Neural progenitor cell (in vitro differentiated cells): ENCODE results near the gene SACM1L. TPM values are rescaled to one million over a fixed set of nuclear protein-coding genes. Genes with fewer than 3 reads are reported as not detected.

ENCODE experiments used
- DNase-seq: peaks from one replicate; pipeline ENCODE4 v3.0.0-alpha.2; 2016; ENCODE audit warnings: low spot score
- H2AFZ ChIP-seq: fragments of 200-600 bp; sonication (generic); replicated peaks from 2 replicates; pipeline ENCODE4 v1.6.1; 2016; ENCODE audit warnings: antibody characterized with exemption
- H3F3A ChIP-seq: fragments of 200-600 bp; sonication (generic); 2 replicates; pipeline ENCODE4 v1.6.1; 2016; ENCODE audit warnings: antibody characterized with exemption, low read depth
- H3K27ac ChIP-seq: fragments of 200-600 bp; sonication (generic); 2 replicates; pipeline ENCODE4 v1.5.1; 2016; ENCODE audit warnings: mild to moderate bottlenecking
- H3K27me3 ChIP-seq: fragments of 200-600 bp; sonication (generic); 2 replicates; pipeline ENCODE4 v1.6.1; 2016; ENCODE audit warnings: mild to moderate bottlenecking, moderate library complexity
- H3K36me3 ChIP-seq: fragments of 200-600 bp; sonication (generic); 2 replicates; pipeline ENCODE4 v1.5.1; 2016
- H3K4me1 ChIP-seq: fragments of 200-600 bp; sonication (generic); 2 replicates; pipeline ENCODE4 v1.6.1; 2016; ENCODE audit warnings: mixed run types
- H3K4me2 ChIP-seq: fragments of 200-600 bp; sonication (generic); 2 replicates; pipeline ENCODE4 v1.6.1; 2016
- H3K4me3 ChIP-seq: fragments of 200-600 bp; sonication (generic); 2 replicates; pipeline ENCODE4 v1.5.1; 2016
- H3K79me2 ChIP-seq: fragments of 200-600 bp; sonication (generic); 2 replicates; pipeline ENCODE4 v1.6.1; 2016; ENCODE audit warnings: low read depth
- H3K9ac ChIP-seq: fragments of 200-600 bp; sonication (generic); 2 replicates; pipeline ENCODE4 v1.6.1; 2016
- H3K9me3 ChIP-seq: fragments of 200-600 bp; sonication (generic); 2 replicates; pipeline ENCODE4 v1.5.1; 2016; ENCODE audit warnings: low read depth
- H4K20me1 ChIP-seq: fragments of 200-600 bp; sonication (generic); 2 replicates; pipeline ENCODE4 v1.6.1; 2016; ENCODE audit warnings: low read depth
- H3K27ac Mint-ChIP-seq: 3 replicates; pipeline ENCODE4 v1.8.0; 2021; ENCODE audit warnings: mixed read lengths
- H3K27me3 Mint-ChIP-seq: 2 replicates; pipeline ENCODE4 v1.8.0; 2022; ENCODE audit warnings: low read depth, mild to moderate bottlenecking, inconsistent platforms, moderate library complexity, mixed read lengths; ENCODE audit not compliant: insufficient read depth
- H3K36me3 Mint-ChIP-seq: 3 replicates; pipeline ENCODE4 v1.8.0; 2021; ENCODE audit warnings: mixed read lengths
- H3K4me1 Mint-ChIP-seq: 3 replicates; pipeline ENCODE4 v1.8.0; 2021; ENCODE audit warnings: mixed read lengths
- H3K4me3 Mint-ChIP-seq: 3 replicates; pipeline ENCODE4 v1.8.0; 2021; ENCODE audit warnings: mild to moderate bottlenecking, moderate library complexity, mixed read lengths
- H3K9me3 Mint-ChIP-seq: 3 replicates; pipeline ENCODE4 v1.8.0; 2020; ENCODE audit warnings: mixed read lengths
- EZH2 ChIP-seq: fragments of 200-600 bp; sonication (generic); IDR thresholded peaks from 2 replicates; pipeline ENCODE4 v1.6.1; 2017; ENCODE audit warnings: antibody characterized with exemption, mild to moderate bottlenecking, moderate library complexity
- EZH2phosphoT487 ChIP-seq: fragments of 200-600 bp; sonication (generic); IDR thresholded peaks from 2 replicates; pipeline ENCODE4 v1.6.1; 2017; ENCODE audit warnings: antibody characterized with exemption
- total RNA-seq: library from RNA; depleted of rRNA; stranded (reverse); fragments of >200 nt; gene quantifications from 2 replicates; pipeline ENCODE4 v1.2.3, GENCODE V29; 2015; ENCODE audit warnings: low replicate concordance
- TF ChIP-seq, protein P1 (sequence below): fragments of 200-600 bp; sonication (generic); IDR thresholded peaks from 2 replicates; pipeline ENCODE4 v1.5.1; 2017; ENCODE audit warnings: antibody characterized with exemption, mild to moderate bottlenecking

Gene SACM1L
- total RNA-seq, 1 donor from 2014 or later: 61.8 TPM

DNA sequence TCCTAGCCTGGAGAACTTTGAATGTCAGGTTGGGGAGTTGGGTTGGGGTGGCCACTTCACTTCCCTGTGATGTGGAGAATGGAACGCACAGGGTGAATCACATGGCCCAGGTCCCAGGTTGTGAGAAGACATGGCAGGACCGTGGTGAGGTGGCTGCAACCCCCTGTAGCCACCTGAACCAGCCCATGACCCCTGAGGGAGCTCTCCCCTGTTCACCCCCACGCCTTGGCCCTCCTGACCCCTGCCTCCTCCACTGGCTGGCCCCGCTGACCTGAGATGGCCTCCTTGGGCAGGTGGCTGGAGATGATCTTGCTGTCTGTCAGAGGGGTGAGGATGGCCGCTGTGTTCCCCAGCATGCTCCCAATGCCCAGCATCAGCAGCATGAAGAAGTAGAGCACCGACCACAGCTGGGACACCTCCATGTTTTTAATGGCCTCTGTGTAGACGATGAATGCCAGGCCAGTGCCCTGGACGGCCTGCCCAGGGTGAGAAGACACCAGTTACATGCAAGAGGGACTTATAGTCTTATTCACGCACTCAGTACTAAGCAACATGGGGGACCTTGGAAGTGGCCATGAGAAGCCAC, 76.2 kb downstream of the SACM1L start:
- H3K4me1 ChIP-seq: no peaks in the 10 kb centered on the region
- no peak for DNase-seq
- peaks cover 4% of the 10 kb centered on the region for H3K4me1 Mint-ChIP-seq
- no peaks in the 10 kb centered on the region for H3K79me2 ChIP-seq
- H3K36me3 ChIP-seq: no peaks in the 10 kb centered on the region
- no peak overlapping the region for H3K9ac ChIP-seq
- H3K27me3 ChIP-seq: no peaks in the 10 kb centered on the region
- H3K27me3 Mint-ChIP-seq: peaks cover 4% of the 10 kb centered on the region
- no peak overlapping the region for H3K27ac Mint-ChIP-seq
- no peak overlapping the region for H3K4me2 ChIP-seq
- H3F3A ChIP-seq: no peaks in the 10 kb centered on the region
- H4K20me1 ChIP-seq: no peaks in the 10 kb centered on the region
- H3K4me3 Mint-ChIP-seq: no peak overlapping the region
- H3K9me3 Mint-ChIP-seq: no peaks in the 10 kb centered on the region
- H3K4me3 ChIP-seq: no peak overlapping the region
- H3K36me3 Mint-ChIP-seq: no peaks in the 10 kb centered on the region
- no peaks in the 10 kb centered on the region for H3K9me3 ChIP-seq
- no peak overlapping the region for H3K27ac ChIP-seq
- no peak overlapping the region for H2AFZ ChIP-seq
- TF ChIP-seq, protein P1, sequence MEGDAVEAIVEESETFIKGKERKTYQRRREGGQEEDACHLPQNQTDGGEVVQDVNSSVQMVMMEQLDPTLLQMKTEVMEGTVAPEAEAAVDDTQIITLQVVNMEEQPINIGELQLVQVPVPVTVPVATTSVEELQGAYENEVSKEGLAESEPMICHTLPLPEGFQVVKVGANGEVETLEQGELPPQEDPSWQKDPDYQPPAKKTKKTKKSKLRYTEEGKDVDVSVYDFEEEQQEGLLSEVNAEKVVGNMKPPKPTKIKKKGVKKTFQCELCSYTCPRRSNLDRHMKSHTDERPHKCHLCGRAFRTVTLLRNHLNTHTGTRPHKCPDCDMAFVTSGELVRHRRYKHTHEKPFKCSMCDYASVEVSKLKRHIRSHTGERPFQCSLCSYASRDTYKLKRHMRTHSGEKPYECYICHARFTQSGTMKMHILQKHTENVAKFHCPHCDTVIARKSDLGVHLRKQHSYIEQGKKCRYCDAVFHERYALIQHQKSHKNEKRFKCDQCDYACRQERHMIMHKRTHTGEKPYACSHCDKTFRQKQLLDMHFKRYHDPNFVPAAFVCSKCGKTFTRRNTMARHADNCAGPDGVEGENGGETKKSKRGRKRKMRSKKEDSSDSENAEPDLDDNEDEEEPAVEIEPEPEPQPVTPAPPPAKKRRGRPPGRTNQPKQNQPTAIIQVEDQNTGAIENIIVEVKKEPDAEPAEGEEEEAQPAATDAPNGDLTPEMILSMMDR: no peak
- TF ChIP-seq EZH2: no peak
- no peak for TF ChIP-seq EZH2phosphoT487

DNA sequence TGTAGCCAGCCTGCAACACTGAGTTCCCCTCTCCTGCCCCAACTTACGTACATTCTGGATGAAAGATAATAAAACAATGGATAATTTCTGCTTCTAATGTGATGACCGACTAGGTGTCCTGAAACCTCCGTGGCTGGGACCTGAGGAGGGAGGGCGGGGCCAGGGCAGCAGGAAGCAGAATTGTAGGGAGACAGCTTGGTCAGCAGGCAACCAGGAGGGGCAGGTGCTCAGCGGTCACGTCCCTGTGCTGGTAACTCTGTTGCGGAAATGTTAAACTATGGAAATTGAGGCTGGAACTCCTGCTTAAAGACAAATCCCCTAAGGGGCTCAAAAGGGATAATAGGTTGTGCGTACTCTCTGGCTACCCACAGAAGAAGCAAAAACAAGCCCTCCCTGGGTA, 76.8 kb downstream of the SACM1L start:
- no peak overlapping the region for H3K27ac ChIP-seq
- no peaks in the 10 kb centered on the region for H3K9me3 Mint-ChIP-seq
- H3K4me1 Mint-ChIP-seq: peaks cover 4% of the 10 kb centered on the region
- no peak overlapping the region for H3K27ac Mint-ChIP-seq
- DNase-seq: no peak
- no peaks in the 10 kb centered on the region for H3K4me1 ChIP-seq
- H3K4me3 Mint-ChIP-seq: no peak overlapping the region
- TF ChIP-seq EZH2 (no peak), EZH2phosphoT487 (no peak)
- TF ChIP-seq, protein P1: no peak
- no peaks in the 10 kb centered on the region for H3K27me3 ChIP-seq
- no peaks in the 10 kb centered on the region for H3K36me3 Mint-ChIP-seq
- H4K20me1 ChIP-seq: no peaks in the 10 kb centered on the region
- no peaks in the 10 kb centered on the region for H3K79me2 ChIP-seq
- no peak overlapping the region for H3K4me3 ChIP-seq
- no peak overlapping the region for H3K9ac ChIP-seq
- no peaks in the 10 kb centered on the region for H3K36me3 ChIP-seq
- no peaks in the 10 kb centered on the region for H3F3A ChIP-seq
- no peak overlapping the region for H2AFZ ChIP-seq
- H3K4me2 ChIP-seq: no peak overlapping the region
- H3K27me3 Mint-ChIP-seq: peaks cover 4% of the 10 kb centered on the region
- no peaks in the 10 kb centered on the region for H3K9me3 ChIP-seq

DNA sequence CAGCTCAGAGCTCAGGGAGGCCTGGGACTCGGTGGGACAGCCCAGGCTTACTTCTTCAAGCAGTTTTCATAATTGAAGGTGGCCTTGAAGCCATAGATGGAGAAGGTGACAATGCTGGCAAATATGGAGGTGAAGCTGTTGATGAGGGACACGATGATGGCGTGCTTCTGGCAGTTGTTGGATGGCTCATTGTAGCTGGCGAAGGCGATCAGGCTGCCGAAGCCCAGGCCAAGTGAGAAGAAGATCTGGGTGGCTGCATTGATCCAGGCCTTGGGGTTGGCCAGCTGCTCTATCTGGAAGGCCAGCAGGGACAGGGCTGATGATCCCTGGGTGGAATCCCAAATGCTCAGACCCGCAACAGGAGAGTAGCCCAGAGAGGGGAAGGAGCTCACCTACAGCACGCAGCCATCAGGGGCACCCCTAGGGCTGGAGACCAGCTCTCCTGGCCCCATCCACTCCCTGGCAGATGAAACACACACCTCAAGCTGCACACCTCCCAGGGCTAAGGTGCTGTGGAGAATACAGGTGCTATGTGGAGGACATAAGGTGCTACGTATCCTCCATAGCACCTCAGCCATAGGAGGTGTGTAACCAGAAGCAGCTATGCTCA, 82.1 kb downstream of the SACM1L start:
- TF ChIP-seq EZH2phosphoT487 (no peak), EZH2 (no peak)
- TF ChIP-seq, protein P1: no peak
- Histone ChIP-seq H2AFZ (no peak overlapping the region), H3K4me3 (no peak overlapping the region), H4K20me1 (no peaks in the 10 kb centered on the region), H3K9me3 (no peaks in the 10 kb centered on the region), H3K27ac (no peak overlapping the region), H3K9ac (no peak overlapping the region), H3K79me2 (no peaks in the 10 kb centered on the region), H3K27me3 (no peaks in the 10 kb centered on the region), H3K36me3 (no peaks in the 10 kb centered on the region), H3K4me2 (no peak overlapping the region), H3K4me1 (no peaks in the 10 kb centered on the region), H3F3A (no peaks in the 10 kb centered on the region)
- Mint-ChIP-seq H3K27me3 (peaks cover 11% of the 10 kb centered on the region), H3K36me3 (no peaks in the 10 kb centered on the region), H3K4me3 (no peak overlapping the region), H3K27ac (no peak overlapping the region), H3K4me1 (no peaks in the 10 kb centered on the region), H3K9me3 (no peaks in the 10 kb centered on the region)
- no peak for DNase-seq
